Occipital lobe (tissue), 3 donors: ENCODE results near the gene SNF8. TPM values are rescaled to one million over a fixed set of nuclear protein-coding genes. Genes with fewer than 3 reads are reported as not detected.

ENCODE experiments used
- DNase-seq: peaks from one replicate; lab custom pipeline; 2025; lab: John Stamatoyannopoulos, UW
- small RNA-seq: library from RNA; depleted of rRNA; stranded (forward); fragments of <200 nt; gene quantifications from one replicate; pipeline ENCODE3, GENCODE V24; 2014
- total RNA-seq: library from RNA; depleted of rRNA; stranded (reverse); fragments of >200 nt; gene quantifications from one replicate; pipeline ENCODE4 v1.2.3, GENCODE V29; 2014

The SNF8 gene
- total RNA-seq, 1 donor from 2014 or later: 38.4 TPM

DNA sequence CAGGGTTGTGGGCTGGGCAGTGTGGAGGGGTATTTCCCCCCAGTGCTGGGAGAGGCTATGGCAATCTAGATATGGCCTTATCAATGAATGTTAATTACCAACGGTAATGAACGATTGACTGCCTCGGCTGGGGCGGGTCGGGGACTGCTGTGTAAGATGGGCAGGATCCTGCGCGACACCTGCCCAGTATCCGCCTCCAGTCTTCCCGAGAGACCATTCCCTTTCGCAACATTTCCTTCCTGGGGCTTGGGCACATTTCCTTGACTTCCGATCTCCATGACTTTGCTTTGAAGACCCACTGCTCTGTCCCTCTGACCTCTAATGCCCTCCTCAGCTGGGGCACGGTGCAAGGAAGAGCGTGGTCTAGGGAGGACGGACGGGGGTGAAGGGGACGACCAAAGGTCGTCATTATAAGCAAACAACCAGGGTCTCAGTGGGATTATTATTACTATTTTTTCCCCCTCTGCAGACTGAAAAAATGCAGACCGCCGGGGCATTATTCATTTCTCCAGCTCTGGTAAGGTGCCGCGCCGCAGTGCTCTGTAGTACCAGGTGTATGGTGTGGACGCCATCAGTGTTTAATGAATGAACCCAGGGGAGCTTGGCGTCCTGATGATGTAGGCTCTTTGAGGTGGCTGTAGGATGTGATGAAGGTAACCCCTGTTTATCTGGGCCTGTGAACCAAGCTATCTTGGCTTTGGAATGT lies 51.5 kb downstream of the SNF8 start:
- no peak for DNase-seq

GRCh38 chr17:48890086-48890485 lies 54.6 kb downstream of the SNF8 start:
- no peak for DNase-seq

GRCh38 chr17:48883171-48883570 lies 61.5 kb downstream of the SNF8 start:
- DNase-seq: no peak

DNA sequence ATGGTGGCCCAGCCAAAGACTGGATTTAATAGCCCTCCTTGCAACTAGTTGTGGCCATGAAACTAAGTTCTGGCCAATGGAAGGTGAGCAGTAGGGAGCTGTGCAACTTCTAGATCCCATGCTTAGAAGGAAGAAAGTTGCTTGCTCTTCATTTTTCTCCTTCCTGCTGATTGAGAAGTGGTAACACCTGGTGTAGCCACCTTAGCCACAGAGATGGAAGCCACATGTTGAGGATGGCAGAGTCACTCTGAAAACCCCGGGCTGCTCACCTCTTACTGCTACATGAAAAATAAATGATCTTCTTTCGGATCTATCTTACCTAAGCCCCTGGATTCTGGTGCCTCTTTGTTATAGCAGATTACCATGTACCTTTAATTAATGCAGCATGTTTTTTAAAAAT lies 62.4 kb downstream of the SNF8 start:
- DNase-seq: no peak

Small RNAs within 50 kb of the gene (small RNA-seq; reads per million reads assigned to genes)
- gene AC068531.1 (not detected), gene RF00263 (not detected), gene RF01210 (not detected), gene RNU1-42P (0.17 reads per million)

Other genes starting within 250 kb of the SNF8 start
- not detected for gene PRAC1, start 222.3 kb downstream of the SNF8 start, total RNA-seq
- gene PRAC2, start 221.7 kb downstream of the SNF8 start, total RNA-seq: not detected
- gene HOXB13, start 216.1 kb downstream of the SNF8 start, total RNA-seq: 0.16 TPM
- gene TTLL6, start 127.6 kb downstream of the SNF8 start, total RNA-seq: 0.16 TPM
- 17.9 TPM for gene CALCOCO2, start 113.8 kb downstream of the SNF8 start, total RNA-seq
- gene ATP5MC1, start 52.1 kb downstream of the SNF8 start, total RNA-seq: 19.0 TPM
- 60.0 TPM for gene UBE2Z, start 36.4 kb downstream of the SNF8 start, total RNA-seq
- not detected for gene GIP, start 23.8 kb upstream of the SNF8 start, total RNA-seq
- gene IGF2BP1, start 52.5 kb upstream of the SNF8 start, total RNA-seq: 1.9 TPM
- not detected for gene B4GALNT2, start 187.9 kb upstream of the SNF8 start, total RNA-seq